ENCODE results near the gene BAAT. TPM values are rescaled to one million over a fixed set of nuclear protein-coding genes. Genes with fewer than 3 reads are reported as not detected.
"Not testable (repeated sequence)": the region's sequence is repeated elsewhere in the genome, so short reads cannot be mapped to it uniquely, and the experiment has no call there.

The BAAT gene
- total and polyA plus RNA-seq, 2 donors = 0.09 to 0.11 TPM

GRCh38 chr9:101333926-101334702 is 50.7 kb downstream of the BAAT start:
- Histone ChIP-seq H3K4me1 (ENCODE audit: control insufficient read depth in 2 of 2, insufficient read depth in 2 of 2, low read length in 2 of 2) (no peaks in the 10 kb centered on the region), H3K27me3 (ENCODE audit: control insufficient read depth in 2 of 2, insufficient read depth in 1 of 2, low read length in 1 of 2) (no peaks in the 10 kb centered on the region), H3K36me3 (ENCODE audit: control insufficient read depth in 2 of 2, insufficient read depth in 2 of 2, low read length in 1 of 2) (no peaks in the 10 kb centered on the region), H3K27ac (ENCODE audit: low read depth in 1 of 2, low read length in 1 of 2) (no peak overlapping the region), H3K9me3 (ENCODE audit: control insufficient read depth in 2 of 2, insufficient read depth in 1 of 2, low read length in 1 of 2) (no peaks in the 10 kb centered on the region), H3K4me3 (ENCODE audit: low read length in 2 of 2) (no peak overlapping the region)
- DNase-seq (ENCODE audit: low read depth in 6 of 9, low spot score in 9 of 9) = no peak
- WGBS = 95% methylated on average over 25 of the region's 25 CpGs

- WGBS = 91% methylated on average over 4 of the region's 4 CpGs
- no peak for DNase-seq (ENCODE audit: low read depth in 6 of 9, low spot score in 9 of 9)
These were observed 51.3 kb downstream of the BAAT start for GRCh38 chr9:101333490-101333889.

DNA sequence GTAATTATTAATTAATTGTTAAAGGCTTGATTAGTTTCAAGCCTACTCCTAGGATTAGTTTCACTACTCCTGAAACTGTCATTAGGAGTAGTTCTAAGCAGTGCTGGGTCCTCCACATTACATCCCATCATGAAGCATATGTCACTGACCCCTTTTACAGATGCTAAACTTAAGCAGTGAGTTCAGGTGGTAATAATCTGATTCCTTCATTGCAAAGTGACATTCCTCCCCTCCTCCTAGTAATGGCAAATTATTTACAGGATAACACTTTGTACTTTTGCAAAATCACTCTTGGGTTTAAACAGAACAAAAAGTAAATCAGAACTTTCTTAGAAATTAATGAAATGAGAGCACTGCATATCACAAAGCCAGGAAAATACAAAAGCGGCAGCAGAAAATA is 52.4 kb downstream of the BAAT start:
- no peak for DNase-seq (ENCODE audit: low read depth in 6 of 9, low spot score in 9 of 9)
- WGBS = 100% methylated on average over 1 of the region's 1 CpG
- H3K4me1 ChIP-seq (ENCODE audit: control insufficient read depth in 2 of 2, insufficient read depth in 2 of 2, low read length in 2 of 2) = no peaks in the 10 kb centered on the region
- H3K27ac ChIP-seq (ENCODE audit: low read depth in 1 of 2, low read length in 1 of 2) = no peak overlapping the region
- no peaks in the 10 kb centered on the region for H3K27me3 ChIP-seq (ENCODE audit: control insufficient read depth in 2 of 2, insufficient read depth in 1 of 2, low read length in 1 of 2)
- H3K36me3 ChIP-seq (ENCODE audit: control insufficient read depth in 2 of 2, insufficient read depth in 2 of 2, low read length in 1 of 2) = no peaks in the 10 kb centered on the region
- H3K9me3 ChIP-seq (ENCODE audit: control insufficient read depth in 2 of 2, insufficient read depth in 1 of 2, low read length in 1 of 2) = no peaks in the 10 kb centered on the region
- no peak overlapping the region for H3K4me3 ChIP-seq (ENCODE audit: low read length in 2 of 2)

More at GRCh38 chr9:101333490-101333889, 51.3 kb downstream of the BAAT start:
- Histone ChIP-seq H3K4me1 (ENCODE audit: control insufficient read depth in 2 of 2, insufficient read depth in 2 of 2, low read length in 2 of 2) (no peaks in the 10 kb centered on the region), H3K4me3 (ENCODE audit: low read length in 2 of 2) (no peak overlapping the region), H3K9me3 (ENCODE audit: control insufficient read depth in 2 of 2, insufficient read depth in 1 of 2, low read length in 1 of 2) (no peaks in the 10 kb centered on the region), H3K36me3 (ENCODE audit: control insufficient read depth in 2 of 2, insufficient read depth in 2 of 2, low read length in 1 of 2) (no peaks in the 10 kb centered on the region), H3K27me3 (ENCODE audit: control insufficient read depth in 2 of 2, insufficient read depth in 1 of 2, low read length in 1 of 2) (no peaks in the 10 kb centered on the region), H3K27ac (ENCODE audit: low read depth in 1 of 2, low read length in 1 of 2) (no peak overlapping the region)

- H3K27ac ChIP-seq (ENCODE audit: low read depth in 1 of 2, low read length in 1 of 2); H3K27me3 ChIP-seq (ENCODE audit: control insufficient read depth in 2 of 2, insufficient read depth in 1 of 2, low read length in 1 of 2); DNase-seq (ENCODE audit: low read depth in 6 of 9, low spot score in 9 of 9); H3K4me1 ChIP-seq (ENCODE audit: control insufficient read depth in 2 of 2, insufficient read depth in 2 of 2, low read length in 2 of 2); H3K4me3 ChIP-seq (ENCODE audit: low read length in 2 of 2); H3K36me3 ChIP-seq (ENCODE audit: control insufficient read depth in 2 of 2, insufficient read depth in 2 of 2, low read length in 1 of 2); H3K9me3 ChIP-seq (ENCODE audit: control insufficient read depth in 2 of 2, insufficient read depth in 1 of 2, low read length in 1 of 2): not testable (repeated sequence)
- WGBS = 79% methylated on average over 3 of the region's 3 CpGs
These were observed 57.3 kb downstream of the BAAT start for GRCh38 chr9:101327422-101327909.

DNA sequence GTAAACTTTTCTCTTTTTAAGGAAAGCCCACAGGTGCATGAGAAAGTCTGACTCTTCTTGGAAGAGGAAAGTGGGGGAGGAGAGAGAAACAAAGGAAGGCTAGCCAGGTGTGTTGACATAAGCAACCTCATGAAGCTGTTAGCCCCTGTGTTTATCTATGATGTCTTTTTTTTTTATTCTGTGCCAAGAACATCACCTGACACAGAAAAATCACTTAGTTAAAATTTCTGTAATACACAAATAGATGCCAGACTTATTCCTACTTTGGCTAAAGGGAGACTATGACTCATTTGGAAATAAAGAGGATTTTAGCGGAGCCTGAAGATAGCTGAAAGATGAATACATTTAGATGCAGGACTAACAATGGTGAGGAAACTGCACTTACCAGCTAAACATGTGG is 58.3 kb downstream of the BAAT start:
- Histone ChIP-seq H3K4me3 (ENCODE audit: low read length in 2 of 2) (no peak overlapping the region), H3K4me1 (ENCODE audit: control insufficient read depth in 2 of 2, insufficient read depth in 2 of 2, low read length in 2 of 2) (no peaks in the 10 kb centered on the region), H3K9me3 (ENCODE audit: control insufficient read depth in 2 of 2, insufficient read depth in 1 of 2, low read length in 1 of 2) (no peaks in the 10 kb centered on the region), H3K27ac (ENCODE audit: low read depth in 1 of 2, low read length in 1 of 2) (no peak overlapping the region), H3K27me3 (ENCODE audit: control insufficient read depth in 2 of 2, insufficient read depth in 1 of 2, low read length in 1 of 2) (no peaks in the 10 kb centered on the region), H3K36me3 (ENCODE audit: control insufficient read depth in 2 of 2, insufficient read depth in 2 of 2, low read length in 1 of 2) (no peaks in the 10 kb centered on the region)
- DNase-seq (ENCODE audit: low read depth in 6 of 9, low spot score in 9 of 9) = no peak
- WGBS = 91% methylated on average over 1 of the region's 1 CpG

- H3K4me3 ChIP-seq (ENCODE audit: low read length in 2 of 2) = no peak overlapping the region
- H3K27ac ChIP-seq (ENCODE audit: low read depth in 1 of 2, low read length in 1 of 2) = no peak overlapping the region
- no peaks in the 10 kb centered on the region for H3K27me3 ChIP-seq (ENCODE audit: control insufficient read depth in 2 of 2, insufficient read depth in 1 of 2, low read length in 1 of 2)
- 61% methylated on average over 1 of the region's 1 CpG for WGBS
- no peaks in the 10 kb centered on the region for H3K9me3 ChIP-seq (ENCODE audit: control insufficient read depth in 2 of 2, insufficient read depth in 1 of 2, low read length in 1 of 2)
- no peaks in the 10 kb centered on the region for H3K36me3 ChIP-seq (ENCODE audit: control insufficient read depth in 2 of 2, insufficient read depth in 2 of 2, low read length in 1 of 2)
- DNase-seq (ENCODE audit: low read depth in 6 of 9, low spot score in 9 of 9) = no peak
- H3K4me1 ChIP-seq (ENCODE audit: control insufficient read depth in 2 of 2, insufficient read depth in 2 of 2, low read length in 2 of 2) = no peaks in the 10 kb centered on the region
These were observed 58.8 kb downstream of the BAAT start for GRCh38 chr9:101326035-101326434.

- Histone ChIP-seq H3K36me3 (ENCODE audit: control insufficient read depth in 2 of 2, insufficient read depth in 2 of 2, low read length in 1 of 2) (no peaks in the 10 kb centered on the region), H3K4me3 (ENCODE audit: low read length in 2 of 2) (no peak overlapping the region), H3K9me3 (ENCODE audit: control insufficient read depth in 2 of 2, insufficient read depth in 1 of 2, low read length in 1 of 2) (no peaks in the 10 kb centered on the region), H3K4me1 (ENCODE audit: control insufficient read depth in 2 of 2, insufficient read depth in 2 of 2, low read length in 2 of 2) (no peaks in the 10 kb centered on the region), H3K27me3 (ENCODE audit: control insufficient read depth in 2 of 2, insufficient read depth in 1 of 2, low read length in 1 of 2) (no peaks in the 10 kb centered on the region), H3K27ac (ENCODE audit: low read depth in 1 of 2, low read length in 1 of 2) (no peak overlapping the region)
- 85% methylated on average over 2 of the region's 2 CpGs for WGBS
- DNase-seq (ENCODE audit: low read depth in 6 of 9, low spot score in 9 of 9) = no peak
These were observed 59.8 kb downstream of the BAAT start for GRCh38 chr9:101325053-101325452.

DNA sequence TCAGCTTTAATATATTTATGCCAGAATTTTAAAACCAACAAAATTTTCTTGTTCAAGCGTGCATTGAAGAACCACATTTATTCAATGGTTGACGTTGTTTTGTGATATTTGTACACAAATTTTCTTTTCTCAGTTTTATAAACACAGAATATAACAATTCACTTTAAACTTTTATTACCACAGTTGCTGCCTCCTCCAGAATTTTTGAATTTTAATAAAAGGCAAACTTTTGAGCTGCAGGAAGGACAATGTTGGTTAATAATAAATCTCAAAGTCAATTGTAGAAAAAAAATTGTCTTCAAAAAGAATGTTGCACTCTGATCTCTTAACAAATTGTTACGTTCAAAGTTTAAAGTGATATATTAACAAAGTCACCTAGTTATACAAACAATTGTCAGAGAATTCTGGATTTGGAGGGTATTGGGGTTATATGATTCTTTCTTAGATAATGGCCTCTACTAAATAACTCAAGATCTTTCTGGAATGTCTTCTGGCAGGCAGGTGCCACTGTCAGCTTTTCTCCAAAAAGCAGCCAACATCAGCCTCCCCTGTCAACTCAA is 60.5 kb downstream of the BAAT start:
- 85% methylated on average over 3 of the region's 3 CpGs for WGBS
- no peak overlapping the region for H3K27ac ChIP-seq (ENCODE audit: low read depth in 1 of 2, low read length in 1 of 2)
- H3K36me3 ChIP-seq (ENCODE audit: control insufficient read depth in 2 of 2, insufficient read depth in 2 of 2, low read length in 1 of 2) = no peaks in the 10 kb centered on the region
- H3K4me3 ChIP-seq (ENCODE audit: low read length in 2 of 2) = no peak overlapping the region
- DNase-seq (ENCODE audit: low read depth in 6 of 9, low spot score in 9 of 9) = no peak
- no peaks in the 10 kb centered on the region for H3K9me3 ChIP-seq (ENCODE audit: control insufficient read depth in 2 of 2, insufficient read depth in 1 of 2, low read length in 1 of 2)
- no peaks in the 10 kb centered on the region for H3K27me3 ChIP-seq (ENCODE audit: control insufficient read depth in 2 of 2, insufficient read depth in 1 of 2, low read length in 1 of 2)
- H3K4me1 ChIP-seq (ENCODE audit: control insufficient read depth in 2 of 2, insufficient read depth in 2 of 2, low read length in 2 of 2) = no peaks in the 10 kb centered on the region

DNA sequence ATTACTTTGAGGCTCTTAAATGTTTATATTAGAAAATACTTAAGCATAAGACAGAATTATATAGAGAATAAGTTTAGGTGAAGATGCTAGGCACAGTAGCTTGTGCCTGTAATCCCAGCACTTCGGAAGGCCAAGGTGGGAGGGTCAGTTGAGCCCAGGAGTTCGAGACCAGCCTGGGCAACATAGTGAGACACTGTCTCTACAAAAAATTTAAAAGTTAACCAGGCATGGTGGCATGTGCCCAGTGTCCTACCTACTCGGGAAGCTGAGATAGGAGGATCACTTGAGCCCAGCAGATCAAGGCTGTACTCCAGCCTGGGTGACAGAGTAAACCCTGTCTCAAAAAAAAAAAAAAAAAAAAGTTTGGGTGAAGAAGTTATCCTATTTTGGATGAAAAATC is 61.7 kb downstream of the BAAT start:
- no peaks in the 10 kb centered on the region for H3K27me3 ChIP-seq (ENCODE audit: control insufficient read depth in 2 of 2, insufficient read depth in 1 of 2, low read length in 1 of 2)
- H3K27ac ChIP-seq (ENCODE audit: low read depth in 1 of 2, low read length in 1 of 2) = no peak overlapping the region
- no peaks in the 10 kb centered on the region for H3K9me3 ChIP-seq (ENCODE audit: control insufficient read depth in 2 of 2, insufficient read depth in 1 of 2, low read length in 1 of 2)
- H3K36me3 ChIP-seq (ENCODE audit: control insufficient read depth in 2 of 2, insufficient read depth in 2 of 2, low read length in 1 of 2) = no peaks in the 10 kb centered on the region
- DNase-seq (ENCODE audit: low read depth in 6 of 9, low spot score in 9 of 9) = no peak
- H3K4me1 ChIP-seq (ENCODE audit: control insufficient read depth in 2 of 2, insufficient read depth in 2 of 2, low read length in 2 of 2) = no peaks in the 10 kb centered on the region
- 85% methylated on average over 3 of the region's 3 CpGs for WGBS
- no peak overlapping the region for H3K4me3 ChIP-seq (ENCODE audit: low read length in 2 of 2)
